K562 (cell line): ENCODE results near the gene GCN1. TPM values are rescaled to one million over a fixed set of nuclear protein-coding genes. Genes with fewer than 3 reads are reported as not detected.

Experiments used
- ARID3A ChIP-seq: IDR thresholded peaks from 2 replicates; pipeline ENCODE4 v1.6.1; 2012; ENCODE audit warnings: low read depth, low read length, improper control_type of control experiment, borderline replicate concordance
- CHD7 ChIP-seq: fragments of 200-600 bp; sonication (generic); IDR thresholded peaks from one replicate; pipeline ENCODE4 v1.6.1; 2012; ENCODE audit warnings: mild to moderate bottlenecking, low read depth, low read length, inconsistent platforms
- ELK3 ChIP-seq: fragments of 450-650 bp; formaldehyde crosslinking; IDR thresholded peaks from 2 replicates; pipeline ENCODE4 v1.4.0; 2020; ENCODE audit warnings: mild to moderate bottlenecking
- MLLT1 ChIP-seq, 2 experiments: fragments of 450-650 bp; IDR thresholded peaks; 2 replicates each; pipeline ENCODE4 v1.6.1; 2016
- SNIP1 ChIP-seq: fragments of 450-650 bp; IDR thresholded peaks from 2 replicates; pipeline ENCODE4 v1.7.1; 2017; ENCODE audit warnings: low read depth, mild to moderate bottlenecking
- SP2 ChIP-seq: IDR thresholded peaks from 2 replicates; pipeline ENCODE4 v1.6.1; 2011; ENCODE audit warnings: mild to moderate bottlenecking, low read depth, low read length, moderate library complexity; ENCODE audit not compliant: poor library complexity, severe bottlenecking; ENCODE audit errors: extremely low read depth
- ZNF175 ChIP-seq: fragments of 200-800 bp; sonication (Bioruptor generic); IDR thresholded peaks from 2 replicates; pipeline ENCODE4 v1.6.1; 2016; ENCODE audit warnings: low read depth, mild to moderate bottlenecking, missing genetic modification characterization, missing compliant biosample characterization
- polyA plus RNA-seq, 8 experiments: library from polyadenylated mRNA; depleted of rRNA in 4 of 8; stranded (reverse) in 5 of 8; unstranded in 3 of 8; fragments of >200 nt; fragmentation: Nextera tagmentation in 2 of 8; fragmentation: Illumina TruSeq in 1 of 8; extraction: Ambion mirVana in 2 of 8; extraction: Trizol in 1 of 8; gene quantifications; 2 replicates each; pipeline versions ENCODE4 v1.2.1 to v1.2.3, GENCODE V29; 2011 to 2014; ENCODE audit warnings: inconsistent platforms in 1 of 8, missing spikeins in 1 of 8
- total RNA-seq, 7 experiments: library from RNA; depleted of rRNA in 6 of 7; stranded (reverse); fragments of >200 nt in 6 of 7; fragmentation: Illumina TruSeq in 2 of 7; extraction: Trizol in 2 of 7; gene quantifications; 2 replicates each; pipeline versions ENCODE4 v1.2.1 to v1.2.3, GENCODE V29; 2011 to 2021; ENCODE audit warnings: low replicate concordance in 1 of 7

The GCN1 gene
- total and polyA plus RNA-seq, 9 of the 15 experiments (the other 6 are each of a cell fraction or from before 2014, with no cell fraction given) = 11.9 to 190 (median 51.7) TPM

- no peak for TF ChIP-seq CHD7
- no peak for TF ChIP-seq SNIP1
- TF ChIP-seq MLLT1 (IDR thresholded peaks at IDR 0.05) = no peak
- TF ChIP-seq ZNF175 (CRISPR knock-in tag) = no peak
- TF ChIP-seq ELK3 = no peak
- TF ChIP-seq SP2 = no peak
- no peak for TF ChIP-seq ARID3A
Observed at GRCh38 chr12:120228291-120229070, 34.0 kb upstream of the GCN1 start (continued).
